ENCODE data around the gene ATP9A. TPM values are rescaled to one million over a fixed set of nuclear protein-coding genes. Genes with fewer than 3 reads are reported as not detected.

The ATP9A gene
- total and polyA plus RNA-seq, 2 of the 4 experiments (the other 2 are of a cell fraction), result 10.6 to 22.4 TPM

DNA sequence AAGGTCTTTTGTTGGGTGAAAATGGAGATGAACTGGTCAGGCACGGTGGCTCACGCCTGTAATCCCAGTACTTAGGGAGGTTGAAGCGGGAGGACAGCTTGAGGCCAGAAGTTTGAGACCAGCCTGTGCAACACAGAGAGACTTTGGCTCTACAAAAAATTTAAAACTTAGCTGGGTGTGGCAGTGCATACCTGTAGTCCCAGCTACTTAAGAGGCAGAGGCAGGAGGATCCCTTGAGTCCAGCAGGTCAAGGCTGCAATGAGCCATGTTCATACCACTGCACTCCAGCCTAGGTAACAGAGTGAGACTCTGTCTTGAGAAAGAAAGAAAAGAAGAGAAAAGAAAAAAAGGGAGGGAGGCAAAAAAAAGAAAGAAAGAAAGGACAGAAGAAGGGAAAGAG is 134.8 kb downstream of the ATP9A start:
- Histone ChIP-seq H3K56ac (ENCODE audit: extremely low read depth, insufficient read depth, low read length) (no peak overlapping the region), H3K18ac (ENCODE audit: low read depth, low read length) (no peak overlapping the region), H2BK5ac (ENCODE audit: low read depth, low read length, poor library complexity, severe bottlenecking) (no peak overlapping the region), H3K27ac (ENCODE audit: insufficient read depth, low read length) (no peak overlapping the region), H3K27me3 (ENCODE audit: control insufficient read depth, insufficient read depth, low read length) (no peaks in the 10 kb centered on the region), H2AFZ (replicated peaks; ENCODE audit: low read length, poor library complexity) (no peak overlapping the region), H3K79me1 (ENCODE audit: low read depth in 1 of 2, low read length in 2 of 2) (peaks cover 11 to 40% of the 10 kb centered on the region in 2 experiments; a peak in 3 of 4 replicates), H3K14ac (replicated peaks; ENCODE audit: low read depth, low read length) (no peak overlapping the region), H3K4me3 (ENCODE audit: insufficient read depth, low read depth, low read length) (no peak overlapping the region), H3K36me3 (ENCODE audit: control insufficient read depth, insufficient read depth, low read length) (peaks cover 4% of the 10 kb centered on the region), H2BK15ac (ENCODE audit: low read depth, low read length) (0 out of 3 replicates have a peak overlapping the region, but pooled peaks have one; percentile 52), H3K4me1 (ENCODE audit: control insufficient read depth, insufficient read depth, low read length) (peaks cover 14% of the 10 kb centered on the region), H3K9me1 (ENCODE audit: insufficient read depth, low read length) (peaks cover 31% of the 10 kb centered on the region), H4K8ac (ENCODE audit: low read depth in 2 of 2, low read length in 2 of 2) (no peak overlapping the region), H4K5ac (ENCODE audit: low read depth, low read length) (no peak overlapping the region), H2AK9ac (replicated peaks; ENCODE audit: low read depth, low read length, poor library complexity) (no peak overlapping the region), H3K4me2 (ENCODE audit: low read depth, low read length) (no peak overlapping the region), H2BK120ac (ENCODE audit: low read depth, low read length) (peak overlapping the region; percentile 4; the same call in 1 of the 2 replicates), H3K4ac (ENCODE audit: low read depth, low read length) (no peak overlapping the region), H3K9ac (ENCODE audit: low read depth, low read length) (no peak overlapping the region), H3K9me3 (ENCODE audit: control insufficient read depth, insufficient read depth, low read length) (no peaks in the 10 kb centered on the region), H4K91ac (ENCODE audit: insufficient read depth, low read depth, low read length) (no peak overlapping the region), H4K20me1 (ENCODE audit: insufficient read depth, low read length) (no peaks in the 10 kb centered on the region; the same call in 1 of the 2 replicates), H2AK5ac (ENCODE audit: low read depth, low read length) (peak overlapping the region; percentile 13; the same call in 1 of the 2 replicates), H3K23ac (ENCODE audit: low read depth, low read length) (no peak overlapping the region), H2BK20ac (ENCODE audit: low read depth, low read length) (no peak overlapping the region; the same call in 1 of the 2 replicates)
- dilution Hi-C loops (cut with HindIII; ENCODE audit: low sequenced_read_pairs, unreplicated experiment), result no loop called here
- ChIA-PET CTCF (interaction anchor here (0.6 kb wide), 1 partner anchor 389 kb away, joined by 4 read pairs; no protein-coding TSS in a partner anchor), POLR2A (ENCODE audit: unreplicated experiment) (no interaction called here)
- DNase-seq (no peak), ATAC-seq (ENCODE audit: low read depth) (no peak)
- TF ChIP-seq, protein P1, sequence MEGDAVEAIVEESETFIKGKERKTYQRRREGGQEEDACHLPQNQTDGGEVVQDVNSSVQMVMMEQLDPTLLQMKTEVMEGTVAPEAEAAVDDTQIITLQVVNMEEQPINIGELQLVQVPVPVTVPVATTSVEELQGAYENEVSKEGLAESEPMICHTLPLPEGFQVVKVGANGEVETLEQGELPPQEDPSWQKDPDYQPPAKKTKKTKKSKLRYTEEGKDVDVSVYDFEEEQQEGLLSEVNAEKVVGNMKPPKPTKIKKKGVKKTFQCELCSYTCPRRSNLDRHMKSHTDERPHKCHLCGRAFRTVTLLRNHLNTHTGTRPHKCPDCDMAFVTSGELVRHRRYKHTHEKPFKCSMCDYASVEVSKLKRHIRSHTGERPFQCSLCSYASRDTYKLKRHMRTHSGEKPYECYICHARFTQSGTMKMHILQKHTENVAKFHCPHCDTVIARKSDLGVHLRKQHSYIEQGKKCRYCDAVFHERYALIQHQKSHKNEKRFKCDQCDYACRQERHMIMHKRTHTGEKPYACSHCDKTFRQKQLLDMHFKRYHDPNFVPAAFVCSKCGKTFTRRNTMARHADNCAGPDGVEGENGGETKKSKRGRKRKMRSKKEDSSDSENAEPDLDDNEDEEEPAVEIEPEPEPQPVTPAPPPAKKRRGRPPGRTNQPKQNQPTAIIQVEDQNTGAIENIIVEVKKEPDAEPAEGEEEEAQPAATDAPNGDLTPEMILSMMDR (conservative IDR thresholded peaks at IDR 0.05; ENCODE audit: low read depth, low read length), result no peak
- TF ChIP-seq, protein P2, sequence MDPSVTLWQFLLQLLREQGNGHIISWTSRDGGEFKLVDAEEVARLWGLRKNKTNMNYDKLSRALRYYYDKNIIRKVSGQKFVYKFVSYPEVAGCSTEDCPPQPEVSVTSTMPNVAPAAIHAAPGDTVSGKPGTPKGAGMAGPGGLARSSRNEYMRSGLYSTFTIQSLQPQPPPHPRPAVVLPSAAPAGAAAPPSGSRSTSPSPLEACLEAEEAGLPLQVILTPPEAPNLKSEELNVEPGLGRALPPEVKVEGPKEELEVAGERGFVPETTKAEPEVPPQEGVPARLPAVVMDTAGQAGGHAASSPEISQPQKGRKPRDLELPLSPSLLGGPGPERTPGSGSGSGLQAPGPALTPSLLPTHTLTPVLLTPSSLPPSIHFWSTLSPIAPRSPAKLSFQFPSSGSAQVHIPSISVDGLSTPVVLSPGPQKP (IDR thresholded peaks at IDR 0.05; ENCODE audit: borderline replicate concordance, low read depth, low read length), result no peak
- TF ChIP-seq CEBPB (IDR thresholded peaks at IDR 0.05; ENCODE audit: low read depth, low read length), result no peak
- TF ChIP-seq MAFK (IDR thresholded peaks at IDR 0.05; ENCODE audit: low read depth, low read length), result no peak
- no peak for TF ChIP-seq MXI1 (IDR thresholded peaks at IDR 0.05; ENCODE audit: borderline replicate concordance, low read depth, low read length)
- TF ChIP-seq FOS (IDR thresholded peaks at IDR 0.05; ENCODE audit: low read depth, low read length), result no peak
- no peak for TF ChIP-seq RAD21 (IDR thresholded peaks at IDR 0.05; ENCODE audit: low read length)
- no peak for TF ChIP-seq MAZ (IDR thresholded peaks at IDR 0.05; ENCODE audit: borderline replicate concordance, low read depth, low read length)
- TF ChIP-seq RFX5 (IDR thresholded peaks at IDR 0.05; ENCODE audit: low read depth, low read length), result no peak
- in situ Hi-C loops (cut with MboI; ENCODE audit: low sequenced_read_pairs), result no loop called here
- WGBS, 2 experiments (ENCODE audit: extremely low coverage in 2 of 2, insufficient read length in 1 of 2), result 100% methylated on average over 2 of the region's 3 CpGs; no CpG with 5 or more reads in 1 of the 2 experiments
- intact Hi-C loops (cut with micrococcal nuclease), result no loop called here
- BruUV-seq (replicated peaks), result no TSS peak
